Fibroblast of skin of right quadriceps (primary cell): ENCODE measurements around the gene MGST1.

ENCODE experiments used
- DNase-seq: peaks from one replicate; pipeline ENCODE4 v3.0.0-alpha.2; 2013

Gene MGST1

DNA sequence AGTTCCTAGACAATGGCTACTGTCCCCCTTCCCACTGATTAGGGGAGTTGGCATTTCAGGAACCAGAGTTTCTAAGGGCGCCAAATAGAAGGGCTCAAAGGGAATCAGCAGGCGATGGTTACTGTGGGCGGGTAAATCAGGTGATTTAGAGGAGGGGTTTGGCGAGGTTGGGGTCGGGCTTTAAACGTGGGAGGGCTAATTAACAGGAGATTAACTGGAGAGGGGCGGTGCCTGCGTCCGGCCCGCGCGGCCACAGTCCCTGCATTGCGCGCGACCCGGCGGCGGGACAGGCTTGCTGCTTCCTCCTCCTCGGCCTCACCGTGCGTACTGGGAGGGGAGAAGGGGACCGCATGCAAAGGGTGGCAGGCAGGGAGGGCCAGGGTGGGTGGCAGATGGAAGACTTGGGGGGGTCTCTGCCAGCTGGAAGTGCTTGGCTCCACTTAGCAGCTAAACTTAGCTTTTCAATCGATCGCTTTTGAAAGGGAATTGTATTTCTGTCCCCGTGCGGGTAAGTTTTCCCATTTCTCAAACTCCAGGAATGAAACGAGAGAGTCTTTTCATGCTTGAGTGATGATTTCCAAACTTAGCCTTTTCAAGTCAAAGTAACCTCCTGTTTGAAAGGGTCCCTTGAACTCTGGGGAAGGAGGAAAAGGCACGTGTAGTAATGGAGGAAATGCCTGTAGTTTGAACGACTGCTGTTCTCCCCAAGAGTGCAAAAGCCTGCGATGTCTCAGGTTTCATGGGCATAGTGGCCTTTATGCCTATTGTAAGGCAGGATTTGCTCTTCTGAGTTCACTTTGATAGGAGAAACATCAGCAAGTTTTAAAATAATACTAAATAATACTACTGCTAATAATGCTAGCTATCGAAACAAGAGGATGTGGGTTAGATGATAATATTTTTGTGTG is at the start of gene MGST1:
TSS of gene MGST1 (plus strand) at position 255 of the 908 bp plus-strand sequence. CDS start 6,608 bp downstream, outside the sequence.
- DNase-seq: peak; percentile 47

DNA sequence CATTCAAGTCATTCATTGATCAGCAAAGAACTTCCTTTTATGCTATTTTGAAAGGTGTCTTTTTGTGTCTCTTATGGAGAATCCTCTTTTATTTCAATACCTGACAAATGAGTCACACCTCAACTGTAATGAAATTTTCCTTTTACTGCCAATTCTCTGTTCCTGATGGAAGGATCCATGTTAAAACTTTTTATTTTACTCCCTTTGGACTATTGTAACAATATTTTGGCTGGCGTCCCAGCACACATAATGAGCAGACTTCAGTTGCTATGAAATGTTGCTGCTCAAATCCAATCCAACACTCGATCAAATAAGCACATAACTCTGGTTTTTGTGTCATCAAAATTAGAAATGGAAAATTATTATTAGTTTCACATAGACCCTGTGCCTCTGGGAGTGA is 48.0 kb upstream of the MGST1 start:
- DNase-seq: peak; percentile 53

- DNase-seq: peak; percentile 20
Measured at GRCh38 chr12:16300122-16300521, 47.3 kb upstream of the MGST1 start.

GRCh38 chr12:16300736-16301135 is 46.7 kb upstream of the MGST1 start:
- DNase-seq: peak; percentile 39

GRCh38 chr12:16303939-16304338 is 43.5 kb upstream of the MGST1 start:
- no peak for DNase-seq

DNA sequence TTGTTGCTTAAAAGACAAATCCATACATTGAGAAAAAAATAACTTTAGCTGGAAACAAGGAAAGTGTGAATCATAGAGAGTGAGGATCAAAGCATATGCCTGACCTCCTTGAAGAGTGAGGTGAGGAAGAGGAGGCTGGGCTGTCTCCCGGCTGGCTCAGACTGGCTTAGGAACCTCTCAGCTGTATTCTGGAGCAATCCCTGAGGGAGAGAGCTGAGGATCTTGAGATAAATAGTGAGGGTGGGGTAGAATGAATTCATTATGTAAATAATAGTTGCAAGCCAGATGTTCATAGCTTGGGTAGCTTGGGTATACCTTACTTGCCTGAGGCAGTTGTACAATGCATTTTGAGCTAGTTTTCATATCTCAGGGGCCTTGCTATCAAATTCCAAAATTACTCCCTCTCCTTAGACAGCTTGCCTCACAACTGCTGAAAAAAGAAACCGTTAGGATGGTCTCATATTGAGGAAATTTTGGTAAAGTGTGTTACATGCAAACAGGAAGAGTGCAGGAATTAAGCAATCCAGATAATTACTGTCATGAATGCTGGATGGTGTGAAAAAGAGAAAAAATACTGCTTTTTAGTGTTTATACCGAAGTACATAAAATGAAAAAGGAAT is 39.5 kb upstream of the MGST1 start:
- DNase-seq: no peak

- DNase-seq: no peak
Measured at GRCh38 chr12:16310934-16311333, 36.5 kb upstream of the MGST1 start.

GRCh38 chr12:16323010-16323409 is 24.4 kb upstream of the MGST1 start:
- peak; percentile 24 for DNase-seq

- DNase-seq: no peak
Measured at GRCh38 chr12:16323638-16324037, 23.8 kb upstream of the MGST1 start.

- DNase-seq: no peak
Measured at GRCh38 chr12:16324272-16324671, 23.2 kb upstream of the MGST1 start.

DNA sequence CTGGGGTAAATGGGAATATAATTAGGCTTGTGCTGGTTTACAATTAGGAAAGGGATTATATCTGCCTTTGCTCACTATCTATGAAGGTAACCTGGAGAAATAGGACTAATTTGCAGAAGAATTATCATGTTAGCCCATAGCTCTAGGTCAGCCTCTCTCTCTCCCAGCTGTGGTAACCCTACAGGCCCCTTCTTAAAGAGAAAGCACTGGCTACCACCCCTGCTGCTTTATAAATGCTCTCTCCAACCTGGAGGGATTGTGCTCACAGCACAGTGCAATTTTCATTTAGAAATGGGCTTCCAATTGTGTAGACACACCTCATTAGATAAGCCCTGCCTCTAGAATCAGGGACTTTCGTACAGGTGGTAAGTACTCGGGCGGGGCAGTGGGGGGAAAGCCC is 22.7 kb upstream of the MGST1 start:
- DNase-seq: no peak

DNA sequence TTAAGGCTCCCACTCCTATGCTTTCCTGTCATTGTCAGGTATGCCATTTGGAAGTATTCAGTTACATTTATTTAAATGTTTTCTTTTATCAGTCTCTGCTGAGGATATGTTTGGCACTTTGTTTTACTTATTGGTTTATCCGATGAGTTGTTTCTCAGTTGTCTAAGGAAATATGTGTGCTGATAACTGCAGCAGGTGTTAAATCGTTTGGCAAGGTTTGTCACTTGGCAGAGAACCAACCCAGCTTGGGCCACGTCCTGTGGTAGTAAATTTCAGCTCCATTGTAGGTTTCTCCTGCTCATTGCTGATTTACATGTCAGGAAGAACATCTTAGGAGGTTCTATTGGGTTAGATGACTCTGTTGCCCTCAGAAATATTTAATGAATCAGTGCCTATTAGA is 22.0 kb upstream of the MGST1 start:
- DNase-seq: no peak

GRCh38 chr12:16327963-16328362 is 19.5 kb upstream of the MGST1 start:
- DNase-seq: no peak

- no peak for DNase-seq
Measured at GRCh38 chr12:16329594-16329993, 17.9 kb upstream of the MGST1 start.

- DNase-seq: no peak
Measured at GRCh38 chr12:16330560-16330959, 16.9 kb upstream of the MGST1 start.

DNA sequence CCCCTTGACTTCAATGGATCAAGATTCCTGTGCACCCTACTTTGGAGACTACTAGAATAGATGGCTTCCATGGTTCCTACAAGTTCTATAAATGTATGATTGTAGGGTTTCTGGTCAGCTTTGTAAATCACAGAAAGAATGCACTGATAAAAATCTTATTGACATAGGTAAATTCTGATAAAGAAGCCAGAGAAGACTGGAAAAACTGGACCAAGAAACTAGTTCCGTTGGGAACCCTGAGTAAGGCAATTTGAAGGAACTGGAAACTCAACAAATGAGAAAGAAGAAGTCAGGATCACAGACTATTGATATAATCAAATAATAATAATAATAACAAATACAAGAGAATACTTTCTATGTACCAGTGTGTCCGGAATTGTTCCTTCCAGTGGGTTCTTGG is 15.4 kb upstream of the MGST1 start:
- DNase-seq: no peak

DNA sequence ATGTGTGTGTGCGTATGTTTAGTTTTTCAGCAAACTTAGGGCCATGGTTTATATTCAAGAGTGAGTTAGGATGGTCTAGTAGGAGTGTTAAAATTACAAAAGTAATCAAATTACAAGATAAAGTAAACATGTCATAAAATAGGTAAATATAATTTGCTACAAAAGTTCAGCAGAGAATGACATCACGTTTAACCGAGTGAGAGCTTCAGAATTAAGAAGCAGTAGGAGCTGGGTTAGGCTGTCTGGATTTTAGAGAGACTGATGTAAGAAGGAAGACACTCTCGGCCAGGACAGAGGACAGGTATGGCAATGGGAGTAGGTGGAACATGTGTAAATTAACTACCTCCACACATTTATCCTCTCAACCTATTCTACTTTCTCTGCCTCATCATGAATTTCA is 11.6 kb upstream of the MGST1 start:
- DNase-seq: no peak

GRCh38 chr12:16344269-16344668 is 3.2 kb upstream of the MGST1 start:
- no peak for DNase-seq

DNA sequence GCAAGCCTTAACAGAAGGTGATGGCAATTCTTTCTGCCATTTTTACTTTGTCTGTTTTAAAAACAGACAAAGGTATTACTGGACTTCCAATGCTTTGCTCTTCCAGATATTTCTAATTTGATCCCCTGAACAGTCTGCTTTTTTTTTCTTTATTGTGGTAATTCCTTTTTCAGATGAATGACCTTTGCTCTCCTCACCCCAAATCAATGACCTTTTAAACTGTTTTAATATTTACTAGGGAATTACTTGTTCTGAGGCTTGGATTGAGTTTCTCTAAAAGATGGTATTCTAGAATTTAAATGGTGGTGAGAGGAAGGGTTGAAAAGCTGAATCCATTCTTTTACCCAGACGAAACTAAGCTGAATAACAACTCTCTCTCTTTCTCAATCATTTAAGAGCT is 2.3 kb upstream of the MGST1 start:
- DNase-seq: no peak

DNA sequence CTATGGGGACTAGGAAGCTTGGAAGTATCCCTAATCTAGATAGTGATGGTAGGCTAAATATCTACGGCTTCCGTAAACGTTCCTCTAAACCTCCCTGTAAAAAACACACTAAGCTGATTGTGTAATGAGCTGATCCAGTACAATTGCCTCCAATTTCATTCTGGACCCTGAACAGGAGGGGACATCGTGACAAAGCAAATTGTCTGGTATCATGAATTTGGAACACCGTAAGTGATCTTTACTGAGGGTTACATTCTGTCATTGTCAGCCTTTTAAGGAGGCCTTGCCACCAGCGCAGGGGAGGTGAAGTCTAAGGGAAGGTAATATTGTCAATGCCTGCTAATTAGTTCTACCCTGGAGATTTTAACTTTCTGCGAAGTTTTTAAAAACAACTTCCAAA is 487 bp upstream of the MGST1 start:
- no peak for DNase-seq

DNA sequence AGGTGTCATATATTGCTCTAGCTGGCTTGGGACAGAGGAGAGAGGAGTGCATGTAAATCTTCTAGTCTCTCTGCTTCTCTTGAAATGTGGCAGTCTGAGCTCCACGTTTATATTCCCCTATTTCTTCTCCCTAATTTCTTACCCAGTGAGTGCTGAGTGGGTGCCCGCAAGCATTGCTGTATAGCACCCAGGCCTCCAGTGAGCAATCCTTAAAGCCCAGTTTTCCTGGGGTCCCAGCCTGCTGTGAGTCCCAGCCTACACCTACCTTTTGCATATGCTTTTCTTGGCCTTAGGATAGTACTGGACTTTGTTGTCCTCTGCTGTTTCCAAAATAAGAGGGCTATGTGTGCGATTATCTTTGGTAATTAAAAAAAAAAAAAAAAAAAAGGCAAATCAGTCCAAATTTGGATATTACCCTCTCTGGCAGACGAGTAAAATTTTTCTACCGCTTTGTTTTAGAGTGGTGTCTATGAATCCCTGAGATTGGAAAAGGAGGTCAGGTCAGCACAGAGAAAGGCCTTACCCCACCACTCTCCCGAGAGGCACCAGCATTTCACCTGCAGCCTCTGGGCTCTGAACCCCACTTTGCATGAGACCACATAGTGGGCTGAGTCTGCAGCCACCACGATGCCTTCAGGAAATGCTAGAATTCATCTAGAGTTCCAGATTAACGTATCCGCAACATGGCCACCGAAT is 1.1 kb downstream of the MGST1 start:
- no peak for DNase-seq

GRCh38 chr12:16349131-16349460 is 1.7 kb downstream of the MGST1 start:
- DNase-seq: peak; percentile 88

- peak; percentile 91 for DNase-seq
Measured at GRCh38 chr12:16350682-16351081, 3.2 kb downstream of the MGST1 start.

DNA sequence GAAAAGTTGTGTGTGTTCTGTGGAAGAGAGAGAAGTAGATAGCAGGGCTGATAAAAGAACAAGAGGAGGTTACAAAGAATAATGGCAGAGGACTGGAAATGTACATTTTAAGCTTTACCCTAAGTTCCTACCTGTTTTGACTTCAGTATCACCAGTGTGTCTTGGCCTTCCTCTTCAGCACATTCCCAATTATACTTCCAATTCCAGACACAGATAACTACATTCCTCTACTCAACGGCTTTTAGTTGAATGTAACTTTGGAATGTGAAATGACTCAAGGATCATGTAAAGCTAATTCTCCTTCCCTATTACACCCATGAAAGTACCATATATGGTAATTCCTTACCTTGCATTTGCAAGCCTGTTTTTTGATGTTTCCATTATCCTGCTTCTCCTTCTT is 5.0 kb downstream of the MGST1 start:
- peak; percentile 81 for DNase-seq
